C1 segment of cervical spinal cord (tissue), 14 donors: Measurements from ENCODE around the gene STIM1.
"Not testable (repeated sequence)": the region's sequence is repeated elsewhere in the genome, so short reads cannot be mapped to it uniquely, and the experiment has no call there.

ENCODE experiments used
- DNase-seq, 14 donors: peaks; one replicate each; lab custom pipeline; 2025; lab: John Stamatoyannopoulos, UW

STIM1 gene

DNA sequence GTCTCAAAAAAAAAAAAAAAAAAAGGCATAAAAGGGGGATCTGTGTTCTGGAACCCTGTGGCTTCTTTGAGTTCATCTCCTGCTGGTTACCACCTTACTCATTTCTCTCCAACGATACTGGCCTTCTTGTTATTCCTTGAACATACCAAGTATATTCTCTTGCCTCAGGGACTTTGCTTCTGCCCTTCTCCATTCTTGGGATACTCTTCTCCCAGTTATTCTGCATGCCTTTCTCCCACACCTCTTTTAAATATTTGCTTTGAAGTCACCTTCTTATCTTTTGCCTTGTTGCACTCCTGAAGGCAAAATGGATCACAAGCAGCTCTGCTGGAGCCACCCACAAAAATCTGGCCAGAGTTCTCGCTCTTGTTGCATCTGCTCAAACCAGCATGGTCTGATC, 163.2 kb downstream of the STIM1 start:
- DNase-seq: no peak

DNA sequence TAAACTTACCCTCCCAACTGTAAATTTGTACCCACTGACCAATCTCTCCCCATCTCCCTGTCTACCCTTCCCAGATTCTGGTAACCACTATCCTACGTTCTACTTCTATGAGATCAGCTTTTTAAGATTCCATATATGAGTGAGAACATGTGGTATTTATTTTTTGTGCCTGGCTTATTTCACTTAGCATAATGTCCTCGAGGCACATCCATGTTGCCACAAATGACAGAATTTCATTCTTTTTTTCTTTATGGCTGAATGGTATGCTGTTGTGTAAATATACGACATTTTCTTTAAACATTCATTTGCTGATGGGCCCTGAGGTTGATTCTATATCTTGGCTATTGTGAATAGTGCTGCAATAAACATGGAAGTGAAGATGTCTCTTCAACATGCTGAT, 164.4 kb downstream of the STIM1 start:
- DNase-seq: no peak

DNA sequence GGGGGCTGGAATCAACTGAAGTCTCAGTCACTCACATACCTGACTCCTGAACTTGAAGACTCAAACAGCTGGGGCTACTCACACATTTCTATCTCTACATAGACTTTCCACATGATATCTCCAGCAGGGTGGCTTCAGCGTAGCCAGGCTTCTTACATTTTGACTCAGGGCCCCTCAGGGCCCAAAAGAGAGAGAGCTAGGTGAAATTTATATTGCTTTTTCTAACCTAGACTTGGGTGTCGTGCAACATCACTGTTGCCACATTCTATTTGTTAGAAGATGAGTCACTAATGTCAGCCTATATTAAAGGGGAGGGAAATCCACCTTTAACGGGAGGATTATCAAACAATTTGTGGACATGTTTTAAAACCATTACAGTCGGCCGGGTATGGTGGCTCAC, 167.2 kb downstream of the STIM1 start:
- DNase-seq: no peak

- peak in 1 of 14 donors; percentile 63 for DNase-seq
Measured at GRCh38 chr11:4025248-4025966, 169.9 kb downstream of the STIM1 start.

DNA sequence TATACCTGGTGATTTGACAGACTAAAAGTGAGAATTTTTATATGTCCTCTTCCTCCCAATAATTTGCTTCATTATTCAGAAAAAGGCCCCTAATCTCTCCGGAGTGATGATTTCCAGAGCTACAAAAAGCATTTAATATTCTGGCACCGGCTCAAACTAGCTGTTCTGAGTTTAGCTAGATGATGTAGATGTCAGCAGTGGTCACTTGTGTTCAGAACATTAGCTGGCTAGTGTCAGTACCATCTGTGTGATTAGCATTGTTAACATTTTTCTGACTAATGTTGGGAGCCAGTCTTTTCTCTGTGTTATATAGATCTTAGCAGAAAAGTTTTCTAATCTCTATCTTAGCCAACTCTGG, 170.5 kb downstream of the STIM1 start:
- DNase-seq: peak in 1 of 14 donors; percentile 75

- peak in 1 of 14 donors; percentile 24 for DNase-seq
Measured at GRCh38 chr11:4026389-4026788, 170.9 kb downstream of the STIM1 start.

DNA sequence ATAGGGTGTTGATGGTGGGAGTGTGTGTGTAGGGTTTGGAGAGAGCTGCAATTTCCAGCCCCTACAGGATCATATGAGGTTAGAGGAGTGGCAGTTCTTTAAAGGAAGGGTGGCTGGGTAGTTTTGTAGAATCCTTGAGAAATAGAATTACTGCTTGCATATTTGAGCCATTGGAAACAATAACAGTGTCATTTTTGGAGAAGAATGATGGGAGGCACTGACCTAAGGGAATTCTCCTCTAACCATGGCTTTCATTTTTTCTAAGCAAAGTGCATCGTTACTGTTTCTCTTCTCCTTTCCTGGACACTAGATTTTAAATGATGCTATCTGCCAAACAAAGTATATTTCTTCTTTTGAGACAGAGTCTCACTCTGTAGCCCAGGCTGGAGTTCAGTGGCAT, 172.3 kb downstream of the STIM1 start:
- no peak for DNase-seq

DNA sequence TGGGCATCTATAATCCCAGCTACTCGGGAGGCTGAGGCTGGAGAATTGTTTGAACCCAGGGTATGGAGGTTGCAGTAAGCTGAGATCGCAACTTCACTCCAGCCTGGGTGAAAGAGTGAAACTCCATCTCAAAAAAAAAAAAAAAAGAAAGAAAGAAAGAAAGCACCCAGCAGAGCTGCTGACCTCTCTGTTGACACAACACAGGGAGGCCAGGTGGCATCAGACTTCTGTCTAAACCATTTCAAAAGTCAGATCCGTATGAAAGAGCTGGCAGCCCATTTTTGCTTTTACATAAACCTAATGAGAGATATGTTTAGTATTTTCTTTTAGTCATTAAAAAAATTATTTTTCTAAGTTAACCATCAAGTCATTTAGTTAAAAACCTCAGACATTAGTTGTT, 174.7 kb downstream of the STIM1 start:
- DNase-seq: no peak

GRCh38 chr11:4032097-4032496, 176.6 kb downstream of the STIM1 start:
- DNase-seq: no peak

- no peak for DNase-seq
Measured at GRCh38 chr11:4035985-4036384, 180.5 kb downstream of the STIM1 start.

GRCh38 chr11:4039011-4039410, 183.5 kb downstream of the STIM1 start:
- DNase-seq: no peak

DNA sequence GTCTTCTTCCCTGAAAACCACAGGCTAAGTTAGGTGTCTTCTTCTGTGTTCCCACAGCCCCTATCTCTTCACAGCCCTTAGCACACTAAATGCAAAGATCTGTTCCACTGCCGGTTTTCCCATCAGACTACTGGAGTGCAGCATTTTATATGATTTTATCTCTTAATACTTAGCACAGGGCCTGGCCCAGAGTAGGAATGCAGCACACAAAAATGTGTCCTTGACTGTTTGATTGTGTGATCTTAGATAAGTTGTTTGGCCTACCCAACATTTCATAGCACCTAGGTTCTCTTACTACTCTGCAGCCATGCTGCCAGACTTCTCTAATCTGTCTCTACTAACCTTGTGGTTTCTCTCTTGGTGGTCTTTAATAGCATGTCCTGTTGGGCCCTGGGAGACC, 185.0 kb downstream of the STIM1 start:
- DNase-seq: no peak

DNA sequence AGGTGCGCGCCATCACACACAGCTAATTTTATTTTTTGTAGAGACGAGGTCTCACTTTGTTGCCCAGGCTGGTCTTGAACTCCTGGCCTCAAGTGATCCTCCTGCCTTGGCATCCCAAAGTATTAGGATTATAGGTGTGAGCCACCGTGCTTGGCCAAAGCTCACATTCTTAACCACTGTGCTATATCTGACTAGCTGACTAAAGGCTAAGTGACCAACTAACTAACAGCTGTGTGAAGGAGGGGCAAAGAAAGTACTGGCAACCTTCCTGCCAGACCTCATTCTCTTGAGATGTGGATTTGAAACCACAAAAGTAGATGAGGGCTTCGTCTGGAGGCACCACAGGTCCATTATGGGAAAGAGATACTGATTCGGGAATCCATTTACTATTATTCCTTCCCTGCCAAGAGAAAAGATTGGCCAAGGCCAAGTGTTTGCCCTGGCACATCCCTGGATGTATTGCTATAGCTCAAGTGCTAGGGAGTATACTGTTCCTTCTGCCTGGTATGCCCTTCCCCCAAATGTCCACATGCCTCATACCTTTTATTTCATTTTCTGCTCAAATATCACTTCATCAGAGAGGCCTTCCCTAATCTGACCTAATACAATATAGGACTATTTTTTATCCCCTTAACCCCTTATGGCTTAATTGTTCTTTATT, 186.4 kb downstream of the STIM1 start:
- DNase-seq: no peak

GRCh38 chr11:4044976-4045646, 189.6 kb downstream of the STIM1 start:
- DNase-seq: peak in 10 of 14 donors; percentile 26 to 80 (median 58)

GRCh38 chr11:4048340-4048739, 192.9 kb downstream of the STIM1 start:
- no peak for DNase-seq

GRCh38 chr11:4049006-4049405, 193.5 kb downstream of the STIM1 start:
- no peak for DNase-seq

GRCh38 chr11:4050138-4050537, 194.7 kb downstream of the STIM1 start:
- no peak for DNase-seq

DNA sequence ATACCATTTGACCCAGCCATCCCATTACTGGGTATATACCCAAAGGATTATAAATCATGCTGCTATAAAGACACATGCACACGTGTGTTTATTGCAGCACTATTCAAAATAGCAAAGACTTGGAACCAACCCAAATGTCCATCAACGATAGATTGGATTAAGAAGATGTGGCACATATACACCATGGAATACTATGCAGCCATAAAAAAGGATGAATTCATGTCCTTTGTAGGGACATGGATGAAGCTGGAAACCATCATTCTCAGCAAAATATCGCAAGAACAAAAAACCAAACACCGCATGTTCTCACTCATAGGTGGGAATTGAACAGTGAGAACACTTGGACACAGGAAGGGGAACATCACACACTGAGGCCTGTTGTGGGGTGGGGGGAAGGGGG, 197.7 kb downstream of the STIM1 start:
- not testable (repeated sequence) for DNase-seq

DNA sequence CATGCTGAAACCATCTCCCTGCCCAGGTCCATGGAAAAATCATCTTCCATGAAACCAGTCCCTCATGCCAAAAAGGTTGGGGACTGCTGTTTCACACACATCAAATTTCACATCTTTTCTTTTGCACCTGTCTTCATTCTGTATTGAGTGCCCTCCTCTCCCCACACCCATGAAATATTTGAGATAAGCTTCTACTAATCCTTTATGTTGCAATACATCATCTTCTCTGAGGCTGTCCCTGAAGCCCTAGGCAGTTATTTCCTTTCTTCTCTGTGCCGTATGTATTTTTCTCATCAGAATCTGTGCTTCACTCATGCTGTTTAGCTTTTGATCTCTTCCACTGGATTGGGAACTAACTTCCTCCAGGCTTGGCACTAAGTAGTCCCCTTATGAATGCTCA, 199.2 kb downstream of the STIM1 start:
- no peak for DNase-seq

DNA sequence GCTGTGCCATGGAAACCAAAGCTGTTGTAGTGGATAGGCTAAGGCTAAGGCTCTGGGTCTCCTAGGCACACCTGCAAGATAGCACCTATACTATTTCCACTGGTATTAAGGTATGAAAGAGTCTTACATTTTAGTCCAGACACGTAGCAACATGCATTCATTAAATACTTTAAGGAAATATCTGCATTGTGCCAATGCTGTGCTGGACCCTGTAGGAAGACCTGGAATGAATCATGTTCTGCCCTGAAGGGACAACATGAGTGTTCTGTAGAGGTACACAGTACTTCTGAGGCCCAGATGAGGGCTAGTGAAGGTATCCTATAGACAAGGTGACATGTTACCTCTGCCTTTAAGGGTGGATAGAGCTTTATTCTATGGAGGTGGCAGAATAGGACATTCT, 204.0 kb downstream of the STIM1 start:
- no peak for DNase-seq

GRCh38 chr11:4060182-4060923, 204.9 kb downstream of the STIM1 start:
- no peak for DNase-seq

GRCh38 chr11:4061700-4062099, 206.2 kb downstream of the STIM1 start:
- no peak for DNase-seq
